OCI-LY3 (cell line): ENCODE measurements around the gene ZFP62.
"Not testable (repeated sequence)": the region's sequence is repeated elsewhere in the genome, so short reads cannot be mapped to it uniquely, and the experiment has no call there.

Source experiments
- H2AFZ ChIP-seq: fragments of 200-600, 300-600 bp; shearing (Covaris generic); 2 replicates; pipeline ENCODE4 v1.6.0; 2014; ENCODE audit warnings: antibody characterized with exemption, low read depth, low read length
- H3K27ac ChIP-seq: fragments of 200-600, 300-600 bp; sonication (generic); 2 replicates; pipeline ENCODE4 v1.5.1; 2014; ENCODE audit warnings: mild to moderate bottlenecking, low read length, moderate library complexity, mixed read lengths
- H3K27me3 ChIP-seq: fragments of 200-600, 300-600 bp; sonication (generic); 2 replicates; pipeline ENCODE4 v1.6.1; 2014; ENCODE audit warnings: low read depth, low read length, mixed read lengths
- H3K36me3 ChIP-seq: fragments of 200-600, 300-600 bp; sonication (generic); replicated peaks from 2 replicates; pipeline ENCODE3; 2014; ENCODE audit warnings: low read depth, low read length, mixed read lengths
- H3K4me1 ChIP-seq: fragments of 300-600, 200-600 bp; sonication (generic); 2 replicates; pipeline ENCODE4 v1.6.1; 2014; ENCODE audit warnings: low read length, mixed read lengths
- H3K4me2 ChIP-seq: fragments of 200-600, 300-600 bp; sonication (generic); 2 replicates; pipeline ENCODE4 v1.6.1; 2014; ENCODE audit warnings: low read length, mixed read lengths
- H3K4me3 ChIP-seq: fragments of 300-600, 200-600 bp; sonication (generic); 2 replicates; pipeline ENCODE4 v1.5.1; 2014; ENCODE audit warnings: antibody characterized with exemption, mild to moderate bottlenecking, low read length, moderate library complexity
- H3K79me2 ChIP-seq: fragments of 300-600, 200-600 bp; shearing (Covaris generic); 2 replicates; pipeline ENCODE4 v1.6.1; 2014; ENCODE audit warnings: mild to moderate bottlenecking, low read length, mixed read lengths
- H3K9ac ChIP-seq: fragments of 300-600, 200-600 bp; shearing (Covaris generic); 2 replicates; pipeline ENCODE4 v1.6.0; 2014; ENCODE audit warnings: mild to moderate bottlenecking, low read length, moderate library complexity
- H3K9me3 ChIP-seq: fragments of 200-600, 300-600 bp; shearing (Covaris generic); 2 replicates; pipeline ENCODE4 v1.6.1; 2014; ENCODE audit warnings: low read length, mixed read lengths; ENCODE audit not compliant: insufficient read depth
- H4K20me1 ChIP-seq: fragments of 200-600, 300-600 bp; sonication (generic); 2 replicates; pipeline ENCODE4 v1.6.1; 2016; ENCODE audit warnings: low read length, mixed read lengths; ENCODE audit not compliant: insufficient read depth
- CTCF ChIP-seq: fragments of 200-600, 300-600 bp; sonication (generic); IDR thresholded peaks from 2 replicates; pipeline ENCODE4 v1.5.1; 2014; ENCODE audit warnings: antibody characterized with exemption, low read length, low read depth
- EZH2phosphoT487 ChIP-seq: fragments of 200-600 bp; shearing (Covaris generic); IDR thresholded peaks from 2 replicates; pipeline ENCODE4 v1.6.1; 2018; ENCODE audit warnings: antibody characterized with exemption, mixed run types, low read depth

Gene ZFP62

GRCh38 chr5:180829726-180830125 lies 31.4 kb downstream of the ZFP62 start:
- Histone ChIP-seq H3K79me2 (peaks cover 39% of the 10 kb centered on the region), H3K4me1 (peaks cover 21% of the 10 kb centered on the region), H3K9me3 (no peaks in the 10 kb centered on the region), H2AFZ (no peak overlapping the region), H3K27ac (no peak overlapping the region), H3K9ac (no peak overlapping the region), H3K36me3 (peaks cover 20% of the 10 kb centered on the region), H4K20me1 (no peaks in the 10 kb centered on the region), H3K27me3 (no peaks in the 10 kb centered on the region), H3K4me2 (peak overlapping the region; percentile 89), H3K4me3 (peak overlapping the region; percentile 87; the same call in 1 of the 2 replicates)
- no peak for TF ChIP-seq CTCF
- TF ChIP-seq EZH2phosphoT487, result no peak

- H3K4me2 ChIP-seq, result not testable (repeated sequence)
Measured at GRCh38 chr5:180828756-180829531, 32.1 kb downstream of the ZFP62 start.

DNA sequence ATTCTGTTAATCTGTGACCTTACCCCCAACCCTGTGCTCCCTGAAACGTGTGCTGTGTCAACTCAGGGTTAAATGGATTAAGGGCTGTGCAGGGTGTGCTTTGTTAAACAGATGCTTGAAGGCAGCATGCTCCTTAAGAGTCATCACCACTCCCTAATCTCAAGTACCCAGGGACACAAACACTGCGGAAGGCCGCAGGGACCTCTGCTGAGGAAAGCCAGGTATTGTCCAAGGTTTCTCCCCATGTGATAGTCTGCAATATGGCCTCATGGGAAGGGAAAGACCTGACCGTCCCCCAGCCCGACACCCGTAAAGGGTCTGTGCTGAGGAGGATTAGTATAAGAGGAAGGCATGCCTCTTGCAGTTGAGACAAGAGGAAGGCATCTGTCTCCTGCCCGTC lies 33.7 kb downstream of the ZFP62 start:
- H3K79me2 ChIP-seq, result peaks cover 25% of the 10 kb centered on the region
- H3K9me3 ChIP-seq, H3K4me2 ChIP-seq, H3K4me1 ChIP-seq, H4K20me1 ChIP-seq, H3K4me3 ChIP-seq, H2AFZ ChIP-seq, H3K27me3 ChIP-seq, H3K9ac ChIP-seq, H3K27ac ChIP-seq: not testable (repeated sequence)
- H3K36me3 ChIP-seq, result peaks cover 12% of the 10 kb centered on the region

More at GRCh38 chr5:180828756-180829531, 32.1 kb downstream of the ZFP62 start:
- not testable (repeated sequence) for H3K4me3 ChIP-seq, H3K9ac ChIP-seq, H3K27me3 ChIP-seq, H2AFZ ChIP-seq, H4K20me1 ChIP-seq, H3K9me3 ChIP-seq, H3K27ac ChIP-seq
- Histone ChIP-seq H3K79me2 (peaks cover 38% of the 10 kb centered on the region), H3K36me3 (peaks cover 12% of the 10 kb centered on the region), H3K4me1 (peaks cover 21% of the 10 kb centered on the region)

GRCh38 chr5:180825768-180826525 lies 35.1 kb downstream of the ZFP62 start:
- Histone ChIP-seq H3K4me2 (no peak overlapping the region), H3K4me1 (peaks cover 18% of the 10 kb centered on the region), H3K27ac (no peak overlapping the region), H3K9ac (no peak overlapping the region), H2AFZ (no peak overlapping the region), H3K36me3 (peaks cover 12% of the 10 kb centered on the region), H3K27me3 (no peaks in the 10 kb centered on the region), H4K20me1 (no peaks in the 10 kb centered on the region), H3K79me2 (peaks cover 14% of the 10 kb centered on the region), H3K4me3 (no peak overlapping the region), H3K9me3 (no peaks in the 10 kb centered on the region)
- no peak for TF ChIP-seq CTCF
- TF ChIP-seq EZH2phosphoT487, result no peak
